Keratinocyte (primary cell): Measurements from ENCODE around the gene CDH22.

Experiments
- EZH2 ChIP-seq: IDR thresholded peaks from one replicate; pipeline ENCODE4 v1.6.1; 2012; ENCODE audit warnings: inconsistent platforms, mild to moderate bottlenecking, low read length, moderate library complexity
- TF ChIP-seq, protein P1 (sequence below), 3 experiments: IDR thresholded peaks in 1 of 3; conservative IDR thresholded peaks in 1 of 3; optimal IDR thresholded peaks in 1 of 3; 2 replicates in 2 of 3; 3 replicates in 1 of 3; pipeline versions ENCODE3 to v1.5.1; 2011; ENCODE audit warnings: low read length in 3 of 3, mild to moderate bottlenecking in 3 of 3, moderate library complexity in 2 of 3, control low read depth in 1 of 3, inconsistent platforms in 1 of 3; ENCODE audit not compliant: insufficient read depth in 2 of 3; ENCODE audit errors: extremely low read depth in 1 of 3

DNA sequence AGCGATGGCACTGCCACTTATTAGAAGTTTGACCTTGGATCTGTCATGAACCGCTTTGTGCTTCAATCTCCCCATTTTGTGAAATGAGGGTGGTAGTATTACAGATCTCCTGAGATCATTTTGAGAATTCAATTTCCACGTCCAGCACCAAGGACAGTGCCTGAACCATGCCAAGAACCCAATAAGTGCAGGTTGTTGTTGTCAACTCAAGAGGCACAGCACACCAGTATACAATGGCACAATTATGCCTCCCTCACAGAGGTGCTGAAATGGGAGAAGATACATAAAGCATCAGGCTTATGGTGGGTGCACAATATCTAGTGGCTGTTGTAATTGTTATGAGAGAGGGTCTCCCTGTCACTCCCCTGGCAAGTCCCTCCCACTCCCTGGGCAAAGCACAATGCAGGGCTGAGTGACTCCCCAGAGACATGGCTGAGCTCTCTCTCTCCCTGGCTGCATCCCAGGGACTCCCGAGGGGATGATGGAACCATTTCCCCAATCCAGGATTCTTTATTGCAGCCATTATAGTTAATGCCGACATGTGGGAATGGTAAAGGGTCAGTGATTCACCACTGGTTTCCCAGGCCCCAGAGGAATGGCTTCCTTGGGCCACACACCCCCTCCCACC is 78.7 kb downstream of the CDH22 start:
- TF ChIP-seq, protein P1, sequence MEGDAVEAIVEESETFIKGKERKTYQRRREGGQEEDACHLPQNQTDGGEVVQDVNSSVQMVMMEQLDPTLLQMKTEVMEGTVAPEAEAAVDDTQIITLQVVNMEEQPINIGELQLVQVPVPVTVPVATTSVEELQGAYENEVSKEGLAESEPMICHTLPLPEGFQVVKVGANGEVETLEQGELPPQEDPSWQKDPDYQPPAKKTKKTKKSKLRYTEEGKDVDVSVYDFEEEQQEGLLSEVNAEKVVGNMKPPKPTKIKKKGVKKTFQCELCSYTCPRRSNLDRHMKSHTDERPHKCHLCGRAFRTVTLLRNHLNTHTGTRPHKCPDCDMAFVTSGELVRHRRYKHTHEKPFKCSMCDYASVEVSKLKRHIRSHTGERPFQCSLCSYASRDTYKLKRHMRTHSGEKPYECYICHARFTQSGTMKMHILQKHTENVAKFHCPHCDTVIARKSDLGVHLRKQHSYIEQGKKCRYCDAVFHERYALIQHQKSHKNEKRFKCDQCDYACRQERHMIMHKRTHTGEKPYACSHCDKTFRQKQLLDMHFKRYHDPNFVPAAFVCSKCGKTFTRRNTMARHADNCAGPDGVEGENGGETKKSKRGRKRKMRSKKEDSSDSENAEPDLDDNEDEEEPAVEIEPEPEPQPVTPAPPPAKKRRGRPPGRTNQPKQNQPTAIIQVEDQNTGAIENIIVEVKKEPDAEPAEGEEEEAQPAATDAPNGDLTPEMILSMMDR (optimal IDR thresholded peaks at IDR 0.05 in 1 of 3, IDR thresholded peaks at IDR 0.05 in 1 of 3, conservative IDR thresholded peaks at IDR 0.05 in 1 of 3; ENCODE audit: extremely low read depth in 1 of 3, insufficient read depth in 2 of 3, low read length in 3 of 3), result no peak
- no peak for TF ChIP-seq EZH2
